ENCODE results near the gene CAPN9.

DNA sequence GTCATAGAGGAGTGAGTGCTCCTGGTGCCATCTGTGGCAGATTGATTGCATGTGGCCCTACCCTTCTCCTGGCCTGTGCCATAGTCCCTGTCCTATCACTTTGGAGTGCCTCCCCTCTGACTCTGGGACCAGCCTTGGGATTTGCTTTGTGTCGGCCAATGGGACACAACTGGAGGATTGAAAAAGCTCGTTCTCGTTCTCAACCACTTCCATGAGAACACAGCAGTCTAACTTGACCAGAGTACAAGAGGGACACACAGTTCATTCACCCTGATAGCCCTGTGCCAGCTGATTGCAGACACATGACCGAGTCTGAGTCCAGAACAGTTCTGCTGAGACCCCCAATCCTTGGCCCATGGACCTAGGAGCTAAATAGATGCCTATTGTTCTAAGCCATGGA is 73.4 kb downstream of the CAPN9 start:
- TF ChIP-seq POLR2A (IDR thresholded peaks at IDR 0.05) (no peak), CTCF (IDR thresholded peaks at IDR 0.05) (no peak), EP300 (IDR thresholded peaks at IDR 0.05) (no peak), POLR2AphosphoS5 (IDR thresholded peaks at IDR 0.05) (no peak)

All from gastroesophageal sphincter (tissue), 3 donors.